HuH-7 (cell line): Measurements from ENCODE around the gene NACA2.

Source experiments
- DNase-seq: peaks from one replicate; pipeline ENCODE4 v3.0.0; 2011; ENCODE audit warnings: low spot score

NACA2 gene

GRCh38 chr17:61547113-61547512 lies 43.9 kb downstream of the NACA2 start:
- DNase-seq, result no peak

GRCh38 chr17:61545335-61545938 lies 45.6 kb downstream of the NACA2 start:
- no peak for DNase-seq

- no peak for DNase-seq
These were observed 47.1 kb downstream of the NACA2 start for GRCh38 chr17:61543786-61544415.

GRCh38 chr17:61542027-61542426 lies 49.0 kb downstream of the NACA2 start:
- DNase-seq, result no peak

DNA sequence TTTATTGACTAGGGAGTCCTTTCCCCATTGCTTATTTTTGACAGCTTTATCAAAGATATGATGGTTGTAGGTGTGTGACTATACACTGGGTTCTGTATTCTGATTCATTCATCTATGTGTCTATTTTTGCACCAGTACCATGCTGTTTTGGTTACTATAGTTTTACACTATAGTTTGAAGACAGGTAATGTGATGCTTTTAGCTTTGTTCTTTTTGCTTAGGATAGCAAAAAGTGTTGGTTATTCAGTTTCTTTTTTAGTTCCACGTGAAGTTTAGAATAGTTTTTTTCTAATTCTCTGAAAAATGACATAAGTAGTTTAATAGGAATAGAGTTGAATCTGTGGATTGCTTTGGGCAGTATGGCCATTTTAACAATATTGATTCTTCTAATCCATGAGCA lies 50.1 kb downstream of the NACA2 start:
- no peak for DNase-seq
